ENCODE measurements around the gene NEDD9.

NEDD9 gene

GRCh38 chr6:11260249-11261038 is 28.0 kb upstream of the NEDD9 start:
- no peak for FAIRE-seq

GRCh38 chr6:11258260-11259237 is 26.1 kb upstream of the NEDD9 start:
- FAIRE-seq, result peak; percentile 83
- DNase-seq (ENCODE audit: insufficient read length, low spot score), result no peak

More at GRCh38 chr6:11260249-11261038, 28.0 kb upstream of the NEDD9 start:
- DNase-seq (ENCODE audit: insufficient read length, low spot score), result no peak

- FAIRE-seq (no peak), DNase-seq (ENCODE audit: insufficient read length, low spot score) (no peak)
These were observed 23.1 kb upstream of the NEDD9 start for GRCh38 chr6:11255610-11256009.

GRCh38 chr6:11253594-11253993 is 21.1 kb upstream of the NEDD9 start:
- FAIRE-seq (no peak), DNase-seq (ENCODE audit: insufficient read length, low spot score) (no peak)

- no peak for DNase-seq (ENCODE audit: insufficient read length, low spot score)
- no peak for FAIRE-seq
These were observed 19.3 kb upstream of the NEDD9 start for GRCh38 chr6:11251553-11252360.

GRCh38 chr6:11250108-11250507 is 17.6 kb upstream of the NEDD9 start:
- FAIRE-seq (no peak), DNase-seq (ENCODE audit: insufficient read length, low spot score) (no peak)

- no peak for DNase-seq (ENCODE audit: insufficient read length, low spot score)
- peak; percentile 69 for FAIRE-seq
These were observed 16.7 kb upstream of the NEDD9 start for GRCh38 chr6:11248974-11249761.

GRCh38 chr6:11246722-11247121 is 14.3 kb upstream of the NEDD9 start:
- no peak for DNase-seq (ENCODE audit: insufficient read length, low spot score)
- peak; percentile 49 for FAIRE-seq

GRCh38 chr6:11245381-11246256 is 13.2 kb upstream of the NEDD9 start:
- DNase-seq (ENCODE audit: insufficient read length, low spot score), result no peak
- no peak for FAIRE-seq

- DNase-seq (ENCODE audit: insufficient read length, low spot score), result no peak
- no peak for FAIRE-seq
These were observed 12.1 kb upstream of the NEDD9 start for GRCh38 chr6:11244387-11245126.

- DNase-seq (ENCODE audit: insufficient read length, low spot score) (no peak), FAIRE-seq (no peak)
These were observed 11.4 kb upstream of the NEDD9 start for GRCh38 chr6:11243861-11244260.

- DNase-seq (ENCODE audit: insufficient read length, low spot score) (no peak), FAIRE-seq (no peak)
These were observed 10.2 kb upstream of the NEDD9 start for GRCh38 chr6:11242711-11243110.

GRCh38 chr6:11241793-11242201 is 9.3 kb upstream of the NEDD9 start:
- no peak for FAIRE-seq
- DNase-seq (ENCODE audit: insufficient read length, low spot score), result no peak

- no peak for FAIRE-seq
- DNase-seq (ENCODE audit: insufficient read length, low spot score), result no peak
These were observed 8.8 kb upstream of the NEDD9 start for GRCh38 chr6:11241154-11241792.

- DNase-seq (ENCODE audit: insufficient read length, low spot score) (no peak), FAIRE-seq (no peak)
These were observed 5.5 kb upstream of the NEDD9 start for GRCh38 chr6:11237956-11238355.

- FAIRE-seq (no peak), DNase-seq (ENCODE audit: insufficient read length, low spot score) (no peak)
These were observed 5.0 kb upstream of the NEDD9 start for GRCh38 chr6:11237428-11237827.

GRCh38 chr6:11236915-11237314 is 4.4 kb upstream of the NEDD9 start:
- no peak for FAIRE-seq

More at GRCh38 chr6:11236915-11237314, 4.4 kb upstream of the NEDD9 start:
- no peak for DNase-seq (ENCODE audit: insufficient read length, low spot score)

Data from GM19239 (cell line).